ENCODE data around the gene DNAH17.

Gene DNAH17

DNA sequence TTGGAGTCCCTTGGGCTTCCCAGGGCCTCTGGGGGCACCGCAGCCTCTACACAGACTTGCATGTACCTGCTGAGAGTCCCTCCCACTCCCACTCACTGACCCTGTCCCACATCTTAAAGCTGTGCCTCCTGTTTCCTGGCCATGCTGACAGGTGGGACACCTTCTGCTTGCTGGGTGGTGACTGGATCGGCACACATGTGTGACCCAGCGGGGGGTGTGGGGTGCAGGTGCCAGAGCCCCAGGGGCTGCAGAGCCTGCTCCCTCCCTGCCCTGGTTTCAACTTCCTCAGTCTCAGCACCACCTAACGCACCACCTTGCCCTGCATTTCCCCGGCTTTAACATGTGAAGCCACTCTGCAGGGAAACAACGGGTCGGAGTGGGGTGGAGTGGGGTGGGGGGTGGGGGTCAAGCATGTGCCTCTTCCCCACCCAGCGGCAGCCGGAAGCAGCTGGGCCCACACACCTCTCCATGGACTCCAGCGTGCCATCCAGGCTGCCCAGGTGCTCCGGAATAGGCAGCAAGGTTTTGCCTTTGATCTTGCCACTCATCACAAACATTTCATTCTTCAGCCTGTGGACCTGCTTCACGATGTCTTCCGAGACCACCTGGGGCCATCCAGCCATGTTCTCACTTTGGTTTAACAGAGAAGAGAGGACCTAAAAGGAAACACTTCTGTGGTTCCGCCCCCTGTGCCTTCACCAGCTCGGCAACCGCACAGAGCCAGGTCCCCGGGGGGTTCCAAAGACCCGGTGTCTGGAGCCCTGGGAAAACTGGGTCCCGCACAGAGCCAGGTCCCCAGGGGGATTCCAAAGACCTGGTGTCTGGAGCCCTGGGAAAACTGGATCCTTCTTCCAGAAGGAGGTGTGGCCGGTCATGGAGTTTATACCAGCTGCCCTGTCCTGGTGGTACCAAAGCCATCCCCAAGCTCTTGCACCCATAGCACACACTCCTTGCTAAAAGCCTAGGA lies 4.7 kb downstream of the DNAH17 start:
- Histone ChIP-seq H3K36me3 (ENCODE audit: insufficient read depth, low read length) (no peaks in the 10 kb centered on the region), H3K9ac (ENCODE audit: low read depth, low read length) (no peak overlapping the region), H3K9me3 (ENCODE audit: control insufficient read depth, insufficient read depth, low read length) (no peaks in the 10 kb centered on the region), H3K4me1 (ENCODE audit: insufficient read depth, low read length) (no peaks in the 10 kb centered on the region)

DNA sequence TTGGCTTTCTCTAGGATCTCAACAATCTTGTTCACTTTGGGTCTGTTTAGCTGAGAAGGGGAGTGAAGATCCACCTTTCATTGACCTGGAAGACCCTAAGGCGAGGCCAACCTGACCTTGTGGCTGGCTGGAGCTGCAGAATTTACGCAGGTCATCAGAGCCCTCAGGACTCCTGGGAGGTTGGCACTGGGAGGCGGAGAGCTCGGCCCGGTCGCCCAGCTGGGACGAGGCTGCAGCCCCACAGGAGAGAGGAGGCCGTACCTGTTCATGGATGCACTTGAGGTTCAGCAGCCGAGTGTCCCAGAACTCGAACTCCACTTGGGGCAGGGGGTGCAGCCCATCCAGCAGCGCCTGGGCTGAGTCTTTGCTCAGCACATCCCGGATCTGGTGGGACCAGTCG lies 5.9 kb downstream of the DNAH17 start:
- Histone ChIP-seq H3K36me3 (ENCODE audit: insufficient read depth, low read length) (no peaks in the 10 kb centered on the region), H3K9me3 (ENCODE audit: control insufficient read depth, insufficient read depth, low read length) (no peaks in the 10 kb centered on the region), H3K9ac (ENCODE audit: low read depth, low read length) (no peak overlapping the region), H3K4me1 (ENCODE audit: insufficient read depth, low read length) (no peaks in the 10 kb centered on the region)

DNA sequence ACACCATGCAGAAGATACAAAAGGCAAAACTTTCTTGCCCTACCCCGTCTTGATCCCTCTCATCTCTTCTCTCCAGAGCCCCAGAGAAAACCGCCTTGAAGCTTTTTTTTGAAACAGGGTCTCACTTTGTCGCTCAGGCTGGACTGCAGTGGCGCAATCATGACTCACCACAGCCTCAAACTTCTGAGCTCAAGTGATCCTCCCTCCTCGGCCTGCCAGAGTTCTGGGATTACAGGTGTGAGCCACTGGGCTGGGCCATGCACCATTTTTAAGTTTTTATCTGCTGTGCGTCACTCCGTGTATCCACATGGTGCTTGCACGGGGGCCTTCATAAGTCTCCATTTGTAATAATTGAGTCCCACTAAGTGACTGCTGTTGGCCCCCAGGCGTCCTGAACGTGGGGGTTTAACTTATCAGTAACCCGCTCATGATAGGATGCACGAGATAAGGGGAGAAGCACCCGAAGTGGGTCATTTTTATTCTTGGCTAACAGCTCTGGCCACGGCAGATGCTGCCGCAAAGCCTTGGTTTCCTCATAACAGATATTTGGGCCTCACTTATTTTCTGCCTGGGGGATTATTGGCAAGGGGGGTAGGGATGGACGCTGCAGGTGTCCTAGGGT lies 8.6 kb downstream of the DNAH17 start:
- Histone ChIP-seq H3K4me1 (ENCODE audit: insufficient read depth, low read length) (no peaks in the 10 kb centered on the region), H3K9me3 (ENCODE audit: control insufficient read depth, insufficient read depth, low read length) (no peaks in the 10 kb centered on the region), H3K9ac (ENCODE audit: low read depth, low read length) (no peak overlapping the region), H3K36me3 (ENCODE audit: insufficient read depth, low read length) (no peaks in the 10 kb centered on the region)

DNA sequence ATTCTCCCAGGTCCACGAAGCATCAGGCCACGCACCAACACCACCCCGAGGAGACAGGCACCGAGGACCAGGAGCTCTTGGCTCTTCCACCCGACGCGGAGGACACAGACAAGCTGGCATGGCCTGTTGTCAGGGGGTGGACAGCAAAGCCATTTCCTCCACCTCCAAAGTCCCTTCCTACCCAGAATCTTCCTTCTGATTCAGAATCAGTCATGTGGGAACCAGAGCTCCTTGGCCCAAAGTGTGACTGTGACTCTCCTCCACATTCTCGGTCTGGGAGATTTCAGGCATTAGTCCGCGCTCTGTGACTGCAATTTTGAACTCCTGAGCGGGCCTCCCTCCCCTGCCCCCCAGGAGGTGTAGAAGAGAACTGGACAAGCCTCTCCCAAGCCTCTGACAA lies 9.2 kb downstream of the DNAH17 start:
- Histone ChIP-seq H3K36me3 (ENCODE audit: insufficient read depth, low read length) (no peaks in the 10 kb centered on the region), H3K9ac (ENCODE audit: low read depth, low read length) (no peak overlapping the region), H3K9me3 (ENCODE audit: control insufficient read depth, insufficient read depth, low read length) (no peaks in the 10 kb centered on the region), H3K4me1 (ENCODE audit: insufficient read depth, low read length) (no peaks in the 10 kb centered on the region)

DNA sequence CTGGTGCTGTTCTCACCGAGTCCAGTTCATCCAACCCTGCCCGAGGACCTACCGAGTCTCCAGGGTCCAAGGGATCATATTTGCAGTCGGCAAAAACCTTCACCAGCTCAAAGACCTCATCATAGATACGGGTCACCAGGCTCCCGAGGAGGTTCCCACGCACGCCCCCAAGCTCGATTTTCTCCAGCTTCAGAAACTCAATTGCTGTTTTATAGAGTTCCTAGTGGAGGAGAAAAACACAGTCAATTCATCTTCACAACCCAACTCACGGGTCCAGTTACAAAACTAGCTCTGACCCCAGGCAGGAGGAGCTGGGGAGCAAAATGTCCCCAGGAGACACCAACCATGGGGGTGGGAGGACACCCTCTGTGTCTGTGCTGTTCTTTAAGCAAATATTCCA lies 10.2 kb downstream of the DNAH17 start:
- H3K36me3 ChIP-seq (ENCODE audit: insufficient read depth, low read length): no peaks in the 10 kb centered on the region
- H3K9me3 ChIP-seq (ENCODE audit: control insufficient read depth, insufficient read depth, low read length): no peaks in the 10 kb centered on the region
- no peak overlapping the region for H3K9ac ChIP-seq (ENCODE audit: low read depth, low read length)
- no peaks in the 10 kb centered on the region for H3K4me1 ChIP-seq (ENCODE audit: insufficient read depth, low read length)

DNA sequence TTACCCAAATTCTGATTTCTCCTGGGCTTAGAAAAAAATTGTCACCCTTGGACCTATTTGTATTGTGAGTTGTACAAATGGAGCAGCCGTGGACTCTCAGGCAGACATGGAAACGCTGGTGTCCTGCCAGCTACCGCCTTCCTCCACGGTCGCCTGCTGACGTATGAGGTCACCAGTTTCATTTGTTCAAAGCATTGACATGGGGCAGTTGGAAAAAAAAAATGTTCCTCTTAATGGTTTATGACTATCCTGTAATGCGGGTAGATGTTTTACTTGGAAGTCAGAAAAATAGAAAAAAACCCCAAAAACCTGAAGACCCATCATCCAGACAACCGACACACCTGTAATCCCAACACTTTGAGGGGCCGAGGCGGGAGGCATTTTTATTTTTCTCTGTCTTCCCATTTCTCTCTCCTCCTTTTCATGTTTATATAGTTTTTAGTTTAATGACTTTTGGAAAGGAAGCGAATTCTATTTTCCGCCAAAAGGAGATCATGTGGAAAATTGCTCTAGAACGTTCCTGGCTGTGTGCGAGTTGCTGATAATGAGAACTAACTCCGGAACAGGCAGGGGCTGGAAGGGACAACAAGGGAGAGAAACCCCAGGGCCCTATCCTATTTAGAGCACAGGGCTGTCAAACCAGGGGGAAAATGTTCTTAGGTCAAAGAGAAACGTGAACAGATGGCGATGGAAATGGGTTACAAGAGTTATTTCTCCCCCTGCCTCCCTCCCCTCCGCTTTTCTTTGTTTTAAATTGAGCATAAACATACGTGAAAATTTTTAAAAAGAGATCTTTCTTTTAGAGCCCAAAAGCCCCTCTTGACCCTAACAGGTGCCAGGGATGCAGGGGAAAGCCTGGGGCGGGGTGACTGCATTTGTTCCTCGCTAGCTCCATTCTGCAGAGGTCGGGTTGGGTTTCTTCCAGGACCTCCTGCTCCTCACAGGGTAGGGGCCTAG lies 13.7 kb downstream of the DNAH17 start:
- H3K9ac ChIP-seq (ENCODE audit: low read depth, low read length): no peak overlapping the region
- no peaks in the 10 kb centered on the region for H3K9me3 ChIP-seq (ENCODE audit: control insufficient read depth, insufficient read depth, low read length)
- H3K36me3 ChIP-seq (ENCODE audit: insufficient read depth, low read length): no peaks in the 10 kb centered on the region
- no peaks in the 10 kb centered on the region for H3K4me1 ChIP-seq (ENCODE audit: insufficient read depth, low read length)

DNA sequence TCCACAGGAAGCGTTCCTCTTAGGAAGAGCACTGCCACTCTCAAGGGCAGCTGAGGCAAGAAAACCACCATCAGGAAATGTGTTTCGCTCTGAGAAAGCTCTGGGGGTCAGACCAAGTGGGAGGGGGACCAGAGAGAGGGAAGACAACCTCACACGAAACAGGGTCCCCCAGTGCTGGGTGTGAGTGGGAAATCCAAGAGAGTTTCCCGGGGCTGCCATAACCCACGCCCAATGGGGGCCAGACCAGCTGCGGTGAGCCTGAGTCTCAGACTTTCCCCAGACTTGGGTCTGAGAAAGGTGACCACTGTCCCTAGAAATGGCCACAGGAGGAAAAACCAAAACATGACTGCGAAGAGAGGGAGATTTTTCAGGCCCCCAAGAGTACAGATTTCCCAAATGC lies 14.5 kb downstream of the DNAH17 start:
- Histone ChIP-seq H3K9me3 (ENCODE audit: control insufficient read depth, insufficient read depth, low read length) (no peaks in the 10 kb centered on the region), H3K9ac (ENCODE audit: low read depth, low read length) (no peak overlapping the region), H3K4me1 (ENCODE audit: insufficient read depth, low read length) (no peaks in the 10 kb centered on the region), H3K36me3 (ENCODE audit: insufficient read depth, low read length) (no peaks in the 10 kb centered on the region)

DNA sequence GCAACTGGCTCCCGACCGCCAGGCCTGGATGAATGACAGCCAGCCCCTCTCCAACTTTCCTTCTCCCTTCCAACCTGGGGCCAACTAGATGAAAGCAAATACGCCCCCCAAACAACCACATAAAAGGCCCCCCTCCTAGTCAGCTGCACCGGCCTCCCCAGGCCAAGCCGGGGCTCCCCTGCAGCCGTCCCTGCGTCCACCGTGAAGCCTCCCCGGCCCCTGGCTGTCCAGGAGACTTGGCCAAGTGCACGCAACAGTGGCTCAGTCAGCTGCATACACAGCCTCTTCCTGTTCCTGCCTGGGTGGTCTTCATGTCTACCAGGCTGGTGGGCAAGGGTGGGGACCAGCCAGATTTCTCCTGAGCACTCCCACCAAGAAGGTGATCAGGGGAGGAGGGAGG lies 16.0 kb downstream of the DNAH17 start:
- Histone ChIP-seq H3K4me1 (ENCODE audit: insufficient read depth, low read length) (no peaks in the 10 kb centered on the region), H3K9me3 (ENCODE audit: control insufficient read depth, insufficient read depth, low read length) (no peaks in the 10 kb centered on the region), H3K36me3 (ENCODE audit: insufficient read depth, low read length) (no peaks in the 10 kb centered on the region), H3K9ac (ENCODE audit: low read depth, low read length) (no peak overlapping the region)

DNA sequence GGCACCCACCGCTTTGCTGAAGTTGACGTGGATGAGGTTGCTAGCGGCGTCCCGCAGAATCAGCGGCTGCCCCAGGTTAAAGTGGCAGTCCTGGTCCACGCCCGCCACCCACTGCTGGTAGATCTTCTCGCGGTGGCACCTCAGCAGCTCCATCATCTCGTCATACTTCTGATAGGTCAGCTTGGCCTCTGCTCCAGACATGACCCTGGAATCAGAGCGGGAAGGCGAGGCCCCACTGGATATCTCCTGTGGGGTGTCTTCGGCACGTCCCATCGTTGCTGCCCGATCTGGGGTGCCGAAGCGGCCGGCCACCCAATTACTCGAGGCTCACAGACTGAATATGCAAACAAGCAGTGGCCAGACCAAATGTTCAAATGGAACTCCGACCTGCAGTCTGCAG lies 16.5 kb downstream of the DNAH17 start:
- Histone ChIP-seq H3K9ac (ENCODE audit: low read depth, low read length) (no peak overlapping the region), H3K9me3 (ENCODE audit: control insufficient read depth, insufficient read depth, low read length) (no peaks in the 10 kb centered on the region)

DNA sequence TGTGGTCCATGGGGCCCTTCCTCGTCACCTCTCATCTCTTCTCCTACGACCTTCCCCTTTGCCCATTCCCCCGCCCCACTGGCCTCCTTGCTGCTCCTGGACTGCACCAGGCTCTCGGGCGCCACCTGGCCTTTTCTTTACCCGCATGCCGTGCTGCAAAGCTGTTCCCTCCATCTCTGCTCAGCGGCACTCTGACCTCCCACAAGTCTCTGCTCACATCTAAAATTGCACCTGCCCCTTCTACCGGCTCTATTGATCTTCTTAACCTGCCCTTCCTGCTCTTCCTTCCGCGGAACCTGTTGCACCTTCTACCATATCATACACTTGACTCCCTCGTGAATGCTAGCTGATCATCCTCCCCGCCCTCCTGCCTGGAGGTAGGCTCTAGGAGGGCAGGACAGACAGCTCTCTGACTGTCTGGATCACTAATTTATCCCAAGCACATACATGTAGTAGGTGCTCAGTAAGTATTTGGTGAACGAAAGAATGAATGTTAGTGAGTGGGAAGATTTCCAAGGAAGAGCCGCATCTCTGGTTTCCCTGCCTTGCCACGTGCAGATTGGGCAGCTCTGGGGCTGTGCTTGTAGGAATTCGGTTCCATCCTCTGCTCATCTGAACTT lies 17.3 kb downstream of the DNAH17 start:
- H3K9ac ChIP-seq (ENCODE audit: low read depth, low read length): no peak overlapping the region
- H3K36me3 ChIP-seq (ENCODE audit: insufficient read depth, low read length): no peaks in the 10 kb centered on the region
- no peaks in the 10 kb centered on the region for H3K9me3 ChIP-seq (ENCODE audit: control insufficient read depth, insufficient read depth, low read length)
- H3K4me1 ChIP-seq (ENCODE audit: insufficient read depth, low read length): no peaks in the 10 kb centered on the region

More for the DNA sequence above, 16.5 kb downstream of the DNAH17 start:
- Histone ChIP-seq H3K4me1 (ENCODE audit: insufficient read depth, low read length) (no peaks in the 10 kb centered on the region), H3K36me3 (ENCODE audit: insufficient read depth, low read length) (no peaks in the 10 kb centered on the region)

DNA sequence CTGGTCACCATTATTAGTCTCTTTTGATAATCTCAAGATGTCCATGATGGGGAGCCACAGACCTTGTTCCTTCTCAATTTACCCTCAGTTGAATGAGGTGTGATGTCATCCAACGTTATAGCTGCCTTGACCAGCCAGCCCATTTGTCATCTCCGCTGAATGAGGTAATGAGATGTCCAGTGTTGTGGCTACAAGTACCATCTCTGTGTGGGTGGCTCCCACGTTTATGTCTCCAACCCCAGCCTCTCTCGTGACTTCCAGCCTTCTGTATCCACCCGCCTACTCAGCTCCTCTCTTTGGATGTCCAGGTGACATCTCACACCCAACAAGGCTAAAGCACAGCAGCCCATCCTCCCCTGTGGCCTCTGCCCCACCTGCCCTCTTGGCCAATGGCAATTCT lies 18.2 kb downstream of the DNAH17 start:
- Histone ChIP-seq H3K9me3 (ENCODE audit: control insufficient read depth, insufficient read depth, low read length) (no peaks in the 10 kb centered on the region), H3K36me3 (ENCODE audit: insufficient read depth, low read length) (no peaks in the 10 kb centered on the region), H3K4me1 (ENCODE audit: insufficient read depth, low read length) (no peaks in the 10 kb centered on the region), H3K9ac (ENCODE audit: low read depth, low read length) (no peak overlapping the region)

DNA sequence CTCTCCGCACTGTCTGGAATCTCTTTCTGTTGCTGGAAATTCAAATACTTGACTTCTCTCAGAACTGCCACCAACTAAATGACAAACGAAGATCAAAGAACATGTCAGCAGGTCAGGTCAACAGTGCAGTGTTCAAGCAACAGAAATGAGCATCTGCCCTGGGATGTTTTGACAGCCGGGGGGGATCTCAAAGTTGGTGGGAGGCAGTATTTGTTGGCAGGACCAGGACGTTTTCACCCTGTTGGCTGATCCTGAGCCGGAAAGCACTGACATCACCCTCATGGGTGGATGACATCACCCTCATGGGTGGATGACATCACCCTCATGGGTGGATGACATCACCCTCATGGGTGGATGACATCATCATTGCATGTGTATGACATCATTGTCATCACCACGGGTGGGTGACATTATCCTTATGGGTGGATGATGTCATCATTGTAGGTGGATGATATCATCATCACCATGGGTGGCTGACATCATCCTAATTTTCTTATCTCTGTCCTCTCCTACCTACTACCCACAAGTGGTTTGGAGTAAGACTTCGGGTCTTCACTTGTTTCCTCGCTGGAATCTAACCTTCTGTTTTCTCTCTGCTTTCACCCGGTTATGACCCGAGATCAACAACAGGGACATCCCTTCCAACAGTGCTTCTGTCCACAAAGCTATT lies 18.9 kb downstream of the DNAH17 start:
- no peak overlapping the region for H3K9ac ChIP-seq (ENCODE audit: low read depth, low read length)

DNA sequence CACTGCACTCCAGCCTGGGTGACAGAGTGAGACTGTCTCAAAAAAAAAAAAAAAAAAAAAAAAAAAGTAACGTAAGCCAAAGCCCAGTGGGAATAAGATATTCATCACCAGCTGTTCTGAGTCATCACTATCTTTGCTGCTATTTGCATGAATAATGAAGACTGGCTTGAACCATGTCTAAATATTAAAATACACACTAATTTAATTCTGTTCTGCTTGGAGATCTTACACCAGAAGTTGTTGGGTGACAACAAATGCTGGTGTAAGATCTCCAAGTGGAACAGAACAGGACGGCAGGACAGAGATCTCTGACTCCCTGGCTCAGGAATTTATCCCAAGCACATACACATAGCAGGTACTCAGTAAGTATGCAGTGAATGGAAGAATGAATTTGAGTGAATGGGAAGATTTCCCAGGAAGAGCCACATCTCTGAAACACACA lies 19.6 kb downstream of the DNAH17 start:
- no peaks in the 10 kb centered on the region for H3K9me3 ChIP-seq (ENCODE audit: control insufficient read depth, insufficient read depth, low read length)
- H3K9ac ChIP-seq (ENCODE audit: low read depth, low read length): no peak overlapping the region
- no peaks in the 10 kb centered on the region for H3K4me1 ChIP-seq (ENCODE audit: insufficient read depth, low read length)
- H3K36me3 ChIP-seq (ENCODE audit: insufficient read depth, low read length): no peaks in the 10 kb centered on the region

More for the DNA sequence above, 18.9 kb downstream of the DNAH17 start:
- Histone ChIP-seq H3K4me1 (ENCODE audit: insufficient read depth, low read length) (no peaks in the 10 kb centered on the region), H3K9me3 (ENCODE audit: control insufficient read depth, insufficient read depth, low read length) (no peaks in the 10 kb centered on the region), H3K36me3 (ENCODE audit: insufficient read depth, low read length) (no peaks in the 10 kb centered on the region)

Data from ES-I3 (cell line).